Anterior cingulate cortex (tissue), 58 donors: ENCODE data around the gene NPTX1.

Source experiments
- DNase-seq, 58 donors: peaks; one replicate each; lab custom pipeline; 2025; lab: John Stamatoyannopoulos, UW

NPTX1 gene

DNA sequence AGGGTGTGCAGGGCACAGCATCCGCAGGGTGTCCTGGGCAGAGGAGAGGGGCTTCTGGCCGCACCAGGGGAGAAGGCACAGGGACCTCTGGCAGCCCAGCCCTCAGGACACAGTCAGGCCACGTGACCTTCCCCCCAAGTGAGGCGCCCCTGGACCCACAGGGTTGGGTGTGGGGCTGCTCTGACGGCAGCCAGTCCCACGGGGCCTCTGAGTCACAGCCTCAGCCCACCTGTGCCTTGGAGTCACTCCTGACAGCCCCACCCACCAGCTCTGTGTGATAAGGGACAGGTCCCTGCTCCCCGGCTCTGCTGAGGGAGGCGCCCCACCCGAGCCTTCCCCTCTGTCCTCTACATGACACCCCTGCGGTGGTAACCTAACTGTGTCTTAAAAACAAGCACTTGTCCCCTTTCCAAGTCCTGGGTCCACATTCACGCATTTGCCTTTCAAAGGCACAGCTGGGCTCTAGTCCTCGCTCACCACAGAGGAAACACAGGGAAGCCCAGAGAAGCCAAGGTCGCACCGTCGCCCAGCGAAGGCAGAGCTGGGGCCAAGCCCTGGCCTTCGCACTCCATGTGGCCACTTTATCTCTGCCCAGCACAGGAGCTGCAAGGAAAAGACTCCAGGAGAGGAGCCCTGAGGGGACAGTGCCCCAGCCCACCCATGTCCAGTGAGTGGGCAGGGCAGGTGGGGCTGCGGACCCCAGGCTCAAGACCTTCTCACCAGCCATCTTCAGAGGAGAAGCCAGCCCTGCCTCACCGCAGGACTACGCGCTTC lies 5.1 kb upstream of the NPTX1 start:
- DNase-seq, result peak in 1 of 58 donors; percentile 41

DNA sequence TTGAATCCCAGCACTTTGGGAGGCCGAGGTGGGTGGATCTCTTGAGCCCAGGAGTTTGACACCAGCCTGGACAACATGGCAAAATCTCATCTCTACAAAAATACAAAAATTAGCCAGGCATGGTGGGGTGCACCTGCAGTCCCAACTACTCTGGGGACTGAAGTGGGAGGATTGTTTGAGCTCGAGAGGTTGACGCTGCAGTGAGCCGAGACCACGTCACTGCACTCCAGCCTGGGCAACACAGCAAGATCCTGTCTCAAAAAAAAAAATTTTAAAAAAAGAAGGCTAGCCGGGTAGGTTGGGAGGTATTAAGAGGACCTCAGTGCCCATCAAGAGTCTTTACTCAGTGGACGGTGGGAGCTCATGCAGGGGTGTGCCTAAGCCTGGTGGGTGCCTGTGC lies 3.8 kb upstream of the NPTX1 start:
- no peak for DNase-seq

DNA sequence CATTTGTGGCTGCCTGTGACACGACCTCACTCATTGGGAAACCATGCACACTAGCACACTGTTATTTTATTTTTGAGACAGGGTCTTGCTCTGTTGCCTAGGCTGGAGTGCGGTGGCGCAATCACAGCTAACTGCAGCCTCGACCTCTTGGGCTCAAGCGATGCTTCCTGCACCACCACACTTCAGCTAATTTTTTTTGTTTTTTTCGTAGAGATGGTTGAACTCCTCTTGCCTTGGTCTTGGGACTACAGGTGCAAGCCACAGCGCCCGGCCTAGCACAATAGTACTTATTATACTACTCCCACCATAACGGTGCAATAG lies 2.8 kb upstream of the NPTX1 start:
- no peak for DNase-seq

DNA sequence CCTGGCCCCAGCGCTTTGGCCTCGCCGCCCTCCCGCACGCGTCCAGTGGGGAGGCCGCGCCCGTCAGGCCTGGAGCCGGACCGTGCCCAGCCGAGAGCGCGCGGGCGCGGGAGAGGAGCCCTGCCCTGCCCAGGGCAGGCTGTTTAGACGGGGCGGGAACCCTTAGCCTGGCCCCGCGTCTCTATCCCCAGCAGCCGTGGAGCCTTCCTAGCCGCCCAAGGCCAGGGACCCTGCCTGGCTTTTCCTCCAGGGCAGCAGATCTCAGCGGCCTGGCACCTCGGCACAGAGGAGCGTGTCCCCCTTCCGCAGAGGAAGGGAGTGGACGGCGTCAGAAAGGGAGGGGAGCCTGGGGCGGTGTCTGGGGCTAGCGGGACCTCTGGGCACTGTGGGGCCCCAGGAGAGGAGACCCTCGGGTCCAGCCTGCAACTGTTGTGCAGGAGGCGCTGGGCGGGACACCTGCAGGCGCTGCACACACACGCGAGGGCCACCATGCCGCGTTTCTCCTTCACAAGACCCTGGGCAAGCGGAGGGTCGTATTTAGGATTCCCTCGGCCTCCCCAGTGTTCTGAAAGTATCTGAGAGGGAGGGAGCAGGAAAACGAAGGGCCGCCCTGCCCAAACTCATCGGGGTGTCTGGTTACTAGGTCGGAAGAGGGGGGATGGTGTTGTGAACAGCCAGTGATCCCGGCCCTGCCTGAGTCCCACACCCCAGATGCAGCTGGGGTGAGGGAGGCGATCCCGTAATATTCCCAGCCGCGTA lies 2.3 kb upstream of the NPTX1 start:
- DNase-seq, result no peak

DNA sequence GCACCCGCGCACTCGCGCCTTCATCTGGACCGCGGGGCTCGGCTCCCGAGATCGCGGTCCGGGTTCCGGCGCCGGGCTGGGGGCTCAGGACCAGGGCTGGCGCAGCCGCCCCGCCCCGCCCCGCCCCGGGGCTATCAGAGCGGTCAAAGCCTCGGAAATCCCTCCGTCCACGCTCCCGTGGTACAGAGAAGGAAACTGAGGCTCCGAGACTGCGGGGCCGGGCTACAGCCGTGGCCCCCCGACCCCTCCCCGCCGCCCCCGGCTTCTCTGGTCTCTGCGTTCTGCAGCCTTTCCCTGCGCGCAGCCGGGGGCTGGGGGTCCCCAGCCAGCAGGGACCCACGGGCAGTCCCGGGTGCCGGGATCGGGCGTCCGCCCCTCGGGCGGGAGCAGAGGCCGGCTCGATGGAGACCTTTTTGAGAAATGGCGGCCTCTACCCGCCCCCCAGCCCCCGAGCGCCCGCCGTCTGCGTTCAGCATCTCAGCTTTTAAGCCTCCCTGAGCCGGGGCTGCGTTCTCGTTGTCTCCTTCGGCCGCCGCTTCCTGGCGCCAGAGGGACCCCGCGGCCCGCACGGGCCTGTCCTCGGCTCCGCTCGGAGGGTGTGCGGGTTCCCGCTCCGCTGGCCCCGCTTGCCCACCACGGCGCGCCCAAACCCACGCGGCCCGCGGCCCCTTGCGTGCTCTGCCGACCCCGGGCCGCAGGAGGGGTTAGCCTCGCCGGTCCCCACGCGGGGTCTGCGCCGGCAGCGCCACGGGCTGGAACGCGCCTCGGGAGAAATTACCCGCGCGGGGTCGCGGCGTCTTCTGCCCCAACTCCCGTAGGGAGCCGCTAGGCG lies 1.5 kb upstream of the NPTX1 start:
- peak in 29 of 58 donors; percentile 3 to 65 (median 28) for DNase-seq

DNA sequence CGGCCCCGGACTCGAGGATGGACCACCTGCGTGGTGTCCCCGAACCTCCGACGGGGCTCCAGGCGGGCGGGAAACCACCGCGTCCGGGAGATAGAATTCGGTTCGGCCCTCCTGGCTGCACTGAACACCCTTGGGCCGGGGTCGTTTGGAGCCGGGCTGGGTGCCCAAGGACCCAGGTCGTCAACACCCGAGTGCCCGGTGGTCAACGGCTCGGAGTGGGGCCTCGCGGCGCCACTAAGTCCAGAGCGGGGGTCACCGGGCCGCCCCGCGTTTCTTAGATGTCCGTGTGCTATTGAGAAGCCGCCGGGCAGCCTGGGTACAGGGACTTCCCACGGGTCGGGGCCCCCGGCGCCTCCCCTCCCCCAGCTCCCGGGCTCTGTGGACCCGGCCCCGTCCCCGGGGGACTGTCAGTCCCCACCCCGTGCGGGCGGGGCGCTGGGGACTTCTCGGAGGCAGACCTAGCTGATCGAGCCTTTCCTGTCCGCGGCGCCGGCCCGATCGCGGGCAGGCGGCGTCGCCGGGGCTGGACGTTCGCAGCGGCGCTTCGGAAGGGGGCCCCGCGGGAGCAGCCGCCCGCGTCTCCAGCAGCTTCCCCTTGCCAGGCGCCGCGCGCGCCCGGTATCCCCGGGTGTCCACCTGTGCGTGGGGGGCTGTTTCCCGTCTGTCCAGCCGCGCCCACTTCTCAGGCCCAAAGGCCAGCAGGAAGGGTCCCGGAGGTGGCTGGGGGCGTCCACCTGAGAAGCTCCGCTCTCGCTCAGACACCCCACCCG lies 655 bp upstream of the NPTX1 start:
- DNase-seq, result no peak

DNA sequence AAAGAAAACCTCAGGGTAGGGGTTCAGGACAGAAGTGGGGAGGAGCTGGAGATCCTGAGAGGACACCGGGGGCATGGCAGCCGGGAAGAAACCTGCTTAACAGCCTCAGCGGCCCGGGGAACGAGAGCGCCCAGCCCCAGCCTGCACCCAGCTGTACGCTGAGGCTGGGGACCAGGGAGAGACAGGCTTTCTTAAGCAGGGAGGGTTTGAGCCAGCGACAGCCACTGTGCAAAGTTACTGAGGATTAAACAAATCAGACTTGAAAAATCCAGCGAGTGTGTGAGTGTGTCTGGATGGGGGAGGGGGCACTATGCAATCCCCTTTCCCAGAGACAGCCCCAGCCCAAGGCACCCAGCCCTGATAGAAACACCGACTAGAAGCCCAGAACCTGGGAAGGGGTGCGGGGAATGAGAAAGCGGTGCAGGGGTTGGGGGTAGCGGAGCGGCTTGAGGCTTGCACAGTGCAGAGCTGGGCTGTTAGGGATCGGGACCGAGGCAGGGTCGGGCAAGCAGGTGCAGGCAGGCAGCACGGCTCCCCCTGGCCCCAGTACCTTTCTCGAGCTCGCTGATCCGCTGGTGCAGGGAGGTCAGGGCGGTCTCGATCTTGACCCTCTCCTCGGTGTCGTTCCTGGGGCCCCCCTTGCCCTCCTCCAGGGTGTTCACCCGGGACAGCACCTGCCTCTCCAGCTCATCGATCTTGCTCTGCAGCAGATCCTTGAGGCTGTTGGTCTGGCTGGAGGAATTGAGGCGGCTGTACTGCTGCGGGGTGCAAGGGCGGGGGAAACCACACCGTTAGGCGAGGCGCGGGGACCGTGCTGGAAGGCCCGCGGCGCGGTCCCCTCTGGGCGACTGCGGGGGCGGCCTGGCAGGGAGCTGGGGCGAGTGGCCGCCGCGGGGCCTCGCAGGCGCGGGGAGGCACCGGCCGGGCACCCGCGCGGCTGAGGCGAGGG lies 1.2 kb downstream of the NPTX1 start:
- DNase-seq, result peak in 2 of 58 donors; percentile 31 to 57

DNA sequence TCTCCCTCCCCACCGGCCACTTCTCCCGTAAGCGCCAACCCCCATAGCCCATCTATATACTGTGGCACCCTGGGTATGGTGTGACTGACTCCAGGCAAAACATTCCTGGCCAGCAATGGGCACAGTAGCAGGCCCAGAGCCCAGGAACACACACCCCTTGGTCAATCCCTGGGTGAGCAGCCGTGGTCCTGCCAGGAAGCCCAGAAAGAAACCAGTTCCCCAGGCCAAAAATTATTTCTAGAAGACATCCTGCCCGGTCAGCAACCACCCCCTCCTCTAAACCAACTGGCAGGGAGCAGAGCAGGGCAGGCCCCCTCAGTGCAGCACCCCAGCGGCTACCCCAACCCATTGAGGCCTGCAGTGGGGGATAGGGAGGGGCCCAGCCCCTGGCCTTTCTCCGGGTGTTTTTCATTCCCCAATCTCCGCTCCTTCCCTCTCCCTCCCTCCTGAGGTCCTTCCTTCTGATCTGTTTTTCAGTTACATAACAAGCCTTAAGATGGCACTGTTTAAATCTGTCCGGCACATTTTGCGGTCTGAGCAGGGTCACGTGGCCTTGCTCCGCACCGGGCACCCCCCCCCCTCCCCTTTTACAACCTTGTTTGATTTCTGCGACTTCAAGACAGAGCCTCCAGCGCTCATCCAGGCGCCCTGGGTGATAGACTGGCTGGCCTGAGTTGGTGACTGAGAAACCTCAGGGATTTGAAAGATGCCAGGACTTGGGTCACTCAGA lies 2.0 kb downstream of the NPTX1 start:
- peak in 19 of 58 donors; percentile 16 to 57 (median 35) for DNase-seq

DNA sequence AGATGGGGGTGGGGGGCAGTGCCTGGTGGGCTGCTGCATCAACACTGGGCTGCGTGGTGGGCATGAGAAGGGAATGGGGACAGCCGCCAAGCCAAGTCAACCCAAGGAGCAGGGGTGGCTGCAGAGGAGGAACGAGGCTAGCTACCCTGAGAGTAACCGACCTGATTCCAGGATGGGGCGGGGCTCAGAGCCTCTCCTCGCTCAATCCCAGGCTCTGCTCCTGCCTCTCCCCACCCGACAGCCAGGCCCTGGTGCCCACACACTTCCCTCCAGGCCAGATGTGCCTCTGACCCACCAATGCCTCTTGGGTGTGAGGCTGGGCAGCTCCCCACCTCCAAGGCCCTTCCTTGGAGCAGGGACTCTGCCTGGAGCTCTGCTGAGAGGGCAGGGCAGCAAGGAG lies 2.7 kb downstream of the NPTX1 start:
- DNase-seq, result no peak

DNA sequence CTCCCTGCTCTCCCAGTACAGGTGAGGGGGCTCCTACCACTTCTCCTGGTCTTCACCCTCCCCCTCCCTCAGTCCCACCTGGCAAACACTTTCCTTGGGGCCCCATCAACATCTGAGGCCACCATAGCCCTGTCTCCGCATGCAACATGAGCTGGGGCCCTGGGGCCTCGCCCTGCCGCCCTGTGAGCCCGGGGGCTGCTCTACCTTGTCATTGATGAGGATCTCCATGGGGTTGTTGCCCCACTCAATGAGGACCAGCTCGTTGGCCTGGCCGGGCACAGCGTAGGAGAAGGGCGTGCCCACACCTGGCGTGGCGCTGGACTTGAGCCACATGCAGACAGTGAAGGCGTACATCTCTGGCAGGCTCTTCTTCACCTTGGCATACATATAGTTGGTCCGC lies 3.4 kb downstream of the NPTX1 start:
- no peak for DNase-seq

DNA sequence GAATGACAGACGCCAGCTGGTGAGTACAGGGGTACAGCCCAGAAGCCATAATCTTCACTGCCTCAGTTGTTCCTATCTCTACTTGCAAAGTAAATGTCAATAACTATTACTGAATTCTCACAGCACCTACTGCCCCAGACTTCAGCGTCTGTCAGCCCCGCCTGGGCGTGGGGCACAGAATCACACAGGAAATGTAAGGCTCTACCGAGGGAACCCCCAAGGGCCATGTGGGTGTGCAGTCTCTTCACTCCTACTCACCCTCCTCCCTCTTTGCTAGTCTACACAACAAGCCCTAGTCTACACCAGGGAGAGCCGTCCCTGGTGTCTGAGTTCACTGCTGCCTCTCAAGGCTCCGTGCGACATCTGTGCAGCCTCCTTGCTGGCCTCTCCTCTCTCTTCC lies 4.5 kb downstream of the NPTX1 start:
- DNase-seq, result no peak

DNA sequence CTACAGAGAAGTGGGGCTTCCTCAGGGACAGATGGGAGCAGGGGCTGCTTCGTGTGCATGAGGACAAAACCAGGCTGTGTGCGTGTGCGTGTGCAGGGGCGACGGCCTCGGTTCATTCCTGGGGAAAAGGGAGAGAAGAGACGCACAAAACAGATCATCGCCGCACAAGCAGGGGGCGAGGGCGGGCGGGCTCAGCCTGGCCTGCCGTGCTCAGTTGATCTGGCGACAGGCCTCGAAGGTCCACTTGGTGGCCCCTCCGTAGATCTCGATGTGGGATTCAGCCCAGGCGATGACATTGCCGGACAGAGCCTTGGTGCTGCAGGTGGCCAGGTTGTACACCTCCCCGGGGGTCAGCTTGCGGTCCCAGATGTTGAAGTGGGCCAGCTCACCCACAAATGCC lies 5.8 kb downstream of the NPTX1 start:
- DNase-seq, result no peak

DNA sequence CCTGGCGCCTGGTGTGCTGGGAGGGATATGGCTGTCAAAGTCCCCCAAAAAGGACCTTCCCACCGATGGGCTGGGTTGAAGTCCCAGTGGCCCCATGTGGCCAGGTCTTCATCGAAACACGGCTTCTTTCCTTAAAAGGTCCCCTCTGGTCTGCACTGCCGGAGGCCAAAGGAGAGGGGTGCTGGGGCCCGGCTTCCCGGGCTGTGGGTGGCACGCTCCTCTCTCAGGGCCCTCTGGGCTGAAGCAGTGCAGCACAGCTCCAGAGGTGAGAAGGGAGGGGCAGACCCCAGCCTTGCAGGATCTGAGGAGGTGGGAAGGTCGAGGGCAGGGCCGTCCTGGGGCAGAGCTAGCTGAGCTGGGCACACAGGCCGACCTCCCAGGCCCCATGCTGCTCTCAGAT lies 6.7 kb downstream of the NPTX1 start:
- DNase-seq, result no peak

DNA sequence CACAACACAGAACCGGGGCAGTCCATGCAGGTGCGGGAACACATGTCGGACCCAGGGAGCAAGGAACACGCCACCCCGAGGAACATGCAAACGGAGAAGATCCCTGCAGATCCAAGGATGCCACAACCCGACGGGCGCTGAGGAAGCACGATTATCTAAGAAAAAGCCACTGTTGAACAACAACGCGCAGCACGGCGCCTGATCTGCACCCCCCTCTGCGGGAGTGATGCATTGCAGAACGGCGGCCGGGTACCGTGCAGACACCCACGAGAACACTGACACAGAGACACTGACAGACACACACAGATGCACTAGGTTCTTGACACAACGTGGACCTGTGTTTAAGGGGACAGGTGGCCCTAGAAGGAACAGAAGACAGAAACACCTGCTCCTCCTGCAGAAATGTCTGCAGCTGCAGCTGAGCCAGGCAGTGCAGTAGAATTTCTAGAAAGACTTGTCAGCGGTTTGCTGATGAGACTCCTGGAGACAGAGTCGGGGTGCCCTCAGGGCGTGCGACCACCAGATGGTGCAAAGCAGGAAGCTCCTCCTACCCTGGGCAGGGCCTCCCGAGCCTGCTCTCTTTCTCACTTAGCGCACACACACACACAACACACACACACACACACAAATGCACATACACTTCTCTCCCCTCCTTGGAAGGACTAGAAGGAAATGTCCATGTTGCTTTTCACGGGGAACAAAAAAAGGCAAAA lies 7.5 kb downstream of the NPTX1 start:
- DNase-seq, result peak in 2 of 58 donors; percentile 46 to 60

DNA sequence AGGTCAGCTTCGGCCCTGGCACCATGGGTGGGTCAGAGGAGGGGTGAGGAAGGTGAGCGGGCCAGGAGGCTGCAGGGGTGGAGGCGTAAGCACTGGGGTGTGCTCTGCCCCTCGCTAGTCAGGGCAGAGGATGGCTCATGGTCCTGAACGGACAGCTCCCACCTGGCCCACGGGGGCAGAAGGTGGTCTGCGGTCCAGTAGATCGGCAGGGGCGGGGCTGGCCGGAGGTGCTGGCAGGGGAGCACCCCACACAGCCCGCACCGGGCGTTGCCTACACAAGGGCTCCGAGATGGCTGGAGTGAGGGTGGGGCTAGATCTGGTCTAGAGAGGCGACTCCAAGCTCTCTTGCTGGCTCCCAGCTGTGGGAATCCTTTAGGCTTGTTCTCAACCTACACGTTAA lies 8.2 kb downstream of the NPTX1 start:
- no peak for DNase-seq

DNA sequence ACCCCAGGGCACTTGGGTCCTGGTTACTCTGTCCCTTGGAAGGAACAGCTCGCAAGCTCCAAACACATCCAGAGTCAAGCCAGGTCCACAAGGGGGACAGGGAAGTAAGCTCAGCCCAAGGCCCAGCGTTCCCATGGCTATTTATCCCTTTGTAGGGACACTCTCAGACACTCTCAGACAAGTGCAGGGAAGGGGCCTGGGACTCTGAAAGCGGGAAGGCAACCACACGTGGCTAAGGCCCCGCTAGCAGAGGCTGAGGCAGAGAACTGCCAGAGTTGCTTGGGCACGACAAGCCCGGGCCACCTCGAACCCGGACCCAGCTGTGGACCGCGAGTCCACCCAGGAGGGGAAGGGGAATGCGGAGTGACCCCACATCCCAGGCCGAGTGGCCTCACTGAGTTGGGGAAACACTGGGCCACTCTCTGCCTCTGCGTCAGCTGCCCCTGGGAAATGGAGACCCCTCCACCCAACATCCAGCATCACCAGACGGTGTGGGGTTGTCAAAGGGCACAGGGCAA lies 10.2 kb downstream of the NPTX1 start:
- no peak for DNase-seq

DNA sequence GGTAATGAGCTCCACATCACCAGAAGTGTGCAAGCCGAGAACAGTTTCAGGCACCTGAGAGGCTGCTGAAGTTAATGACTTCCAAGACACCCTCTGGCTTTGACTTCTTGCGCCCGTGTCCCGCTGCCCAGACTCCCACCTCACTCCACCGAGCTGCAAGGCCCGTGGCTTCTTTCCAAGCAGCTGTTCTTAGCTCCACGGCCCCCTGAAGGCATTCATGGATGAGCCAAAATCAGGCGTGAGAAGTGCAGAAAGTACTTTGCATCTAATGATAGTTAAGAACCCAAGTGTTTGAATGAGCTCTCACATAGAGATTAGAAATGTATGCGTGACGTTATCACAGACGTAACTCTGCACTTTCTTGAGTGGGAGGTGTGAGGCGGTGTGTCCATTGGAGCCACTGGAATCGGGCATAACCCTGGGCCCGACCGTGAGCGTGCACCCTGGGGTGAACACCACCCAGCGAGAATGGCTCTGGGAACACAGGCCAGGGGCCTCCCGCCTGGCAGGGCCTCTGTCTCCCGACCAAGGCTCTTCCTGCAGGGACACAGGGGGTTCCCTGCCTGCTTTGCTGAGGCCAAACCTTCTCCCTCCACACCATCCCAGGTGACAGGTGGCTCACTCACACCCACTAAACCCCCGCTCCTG lies 11.0 kb downstream of the NPTX1 start:
- no peak for DNase-seq
